ENCODE measurements around the gene RCOR1.
A peak's percentile ranks its signal among the peaks of the same experiment; 100 is the strongest.

Gene RCOR1

GRCh38 chr14:102770147-102771123 lies 178.0 kb downstream of the RCOR1 start:
- Mint-ChIP-seq H3K27ac (no peak overlapping the region), H3K4me3 (no peak overlapping the region)

DNA sequence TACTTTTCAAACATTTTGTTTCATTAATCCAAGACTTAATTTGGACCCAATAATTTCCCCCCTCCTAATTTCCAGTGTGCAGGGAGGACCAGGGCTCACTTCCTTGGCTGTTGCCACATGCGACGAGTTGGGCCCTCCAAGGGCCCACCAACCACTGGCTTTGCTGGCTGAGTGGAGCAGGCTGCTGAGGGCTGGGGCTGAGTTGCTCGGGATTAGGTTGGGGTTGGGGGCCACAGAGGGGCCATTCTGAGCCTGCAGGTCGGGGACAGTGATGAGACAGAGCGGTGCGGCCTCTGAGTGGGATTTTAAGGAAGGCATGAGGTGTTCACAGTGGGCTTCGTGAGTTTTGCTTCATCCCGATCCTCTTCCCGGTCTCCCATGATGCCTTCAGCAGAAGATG lies 178.7 kb downstream of the RCOR1 start:
- no peaks in the 10 kb centered on the region for H3K36me3 Mint-ChIP-seq
- no peaks in the 10 kb centered on the region for H3K27me3 Mint-ChIP-seq
- H3K27ac Mint-ChIP-seq = no peak overlapping the region

More at GRCh38 chr14:102770147-102771123, 178.0 kb downstream of the RCOR1 start:
- Mint-ChIP-seq H3K36me3 (no peaks in the 10 kb centered on the region), H3K9me3 (no peaks in the 10 kb centered on the region), H3K27me3 (no peaks in the 10 kb centered on the region), H3K4me1 (peaks cover 14% of the 10 kb centered on the region)

DNA sequence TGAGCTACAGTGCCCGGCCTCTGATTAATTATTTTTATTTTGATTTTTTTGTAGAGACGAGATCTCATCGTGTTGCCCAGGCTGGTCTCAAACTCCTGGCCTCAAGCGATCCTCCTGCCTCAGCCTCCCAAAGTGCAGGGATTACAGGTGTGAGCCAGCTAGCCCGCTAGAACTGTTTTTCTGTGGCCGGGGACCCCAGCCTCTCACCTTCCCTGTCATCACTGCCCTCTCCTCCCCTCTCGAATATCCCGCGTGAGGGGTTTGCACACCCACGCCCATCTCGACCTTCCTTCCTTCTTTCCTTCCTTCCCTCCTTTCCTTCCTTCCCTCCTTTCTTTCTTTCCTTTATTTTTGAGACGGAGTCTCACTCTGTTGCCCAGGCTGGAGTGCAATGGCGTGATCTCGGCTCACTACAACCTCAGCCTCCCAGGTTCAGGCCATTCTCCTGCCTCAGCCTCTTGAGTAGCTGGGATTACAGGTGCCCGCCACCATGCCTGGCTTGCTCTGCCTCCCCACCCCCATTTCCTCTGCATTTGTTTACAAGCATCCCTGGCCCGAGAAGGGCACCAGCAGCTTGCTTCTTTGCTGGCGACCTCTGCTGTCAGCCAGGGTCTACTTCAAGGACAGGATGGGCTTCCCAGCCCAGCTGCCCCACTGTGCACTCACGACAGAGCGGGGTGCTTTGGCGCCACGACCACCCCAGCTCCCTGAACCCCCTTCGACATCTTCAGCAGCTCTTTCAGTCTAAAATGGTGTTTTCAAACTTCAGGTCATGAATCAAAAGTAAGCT lies 180.5 kb downstream of the RCOR1 start:
- Mint-ChIP-seq H3K9me3 (no peaks in the 10 kb centered on the region), H3K27me3 (no peaks in the 10 kb centered on the region)

More for the DNA sequence above, 178.7 kb downstream of the RCOR1 start:
- Mint-ChIP-seq H3K9me3 (no peaks in the 10 kb centered on the region), H3K4me3 (no peak overlapping the region), H3K4me1 (peaks cover 14% of the 10 kb centered on the region)

DNA sequence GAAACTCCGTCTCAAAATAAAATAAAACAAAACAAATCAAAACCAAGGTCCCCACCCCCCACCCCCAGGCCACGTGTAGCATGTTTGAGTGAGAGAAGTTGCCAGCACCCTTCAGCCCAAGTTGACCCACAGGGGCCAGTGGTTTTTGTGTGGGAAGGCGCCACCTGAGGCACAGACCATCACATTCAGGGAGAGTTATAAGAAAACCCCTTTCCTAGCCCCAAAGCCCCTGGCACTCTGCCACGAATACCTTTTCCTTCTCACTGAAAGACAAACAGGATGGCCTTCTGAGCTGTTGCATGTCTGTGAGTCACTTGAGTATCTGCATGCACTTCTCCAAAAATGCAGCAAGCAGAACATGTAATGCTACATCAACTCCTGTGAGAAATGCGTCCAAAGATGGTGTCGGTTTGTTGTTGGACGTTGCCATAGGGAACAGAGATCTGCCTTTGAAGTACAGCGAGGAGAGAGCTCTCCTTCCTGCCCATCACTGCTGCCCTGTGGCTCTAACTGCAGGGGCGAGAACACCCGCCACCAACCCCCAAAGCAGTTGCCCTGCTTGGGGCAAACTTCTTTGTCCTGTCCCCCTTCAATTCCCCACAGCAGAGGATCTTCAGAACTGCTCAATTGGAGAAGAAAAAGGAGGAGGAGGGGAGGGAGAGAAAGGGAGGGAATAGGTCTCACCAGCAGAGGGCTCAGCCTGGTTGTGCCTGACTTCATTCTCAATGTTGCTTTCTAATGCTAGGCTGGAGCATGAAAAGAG lies 182.1 kb downstream of the RCOR1 start:
- peaks cover 8% of the 10 kb centered on the region for H3K36me3 Mint-ChIP-seq
- H3K4me1 Mint-ChIP-seq = peaks cover 32% of the 10 kb centered on the region
- H3K27ac Mint-ChIP-seq = peak overlapping the region; percentile 78
- no peaks in the 10 kb centered on the region for H3K9me3 Mint-ChIP-seq
- no peak overlapping the region for H3K4me3 Mint-ChIP-seq
- no peaks in the 10 kb centered on the region for H3K27me3 Mint-ChIP-seq

More for the DNA sequence above, 180.5 kb downstream of the RCOR1 start:
- no peaks in the 10 kb centered on the region for H3K36me3 Mint-ChIP-seq
- H3K4me3 Mint-ChIP-seq = no peak overlapping the region
- peaks cover 20% of the 10 kb centered on the region for H3K4me1 Mint-ChIP-seq
- H3K27ac Mint-ChIP-seq = no peak overlapping the region

GRCh38 chr14:102775855-102776760 lies 183.7 kb downstream of the RCOR1 start:
- Mint-ChIP-seq H3K36me3 (peaks cover 18% of the 10 kb centered on the region), H3K27me3 (no peaks in the 10 kb centered on the region), H3K27ac (peak overlapping the region; percentile 98), H3K4me3 (peak overlapping the region; percentile 82), H3K9me3 (no peaks in the 10 kb centered on the region), H3K4me1 (peaks cover 48% of the 10 kb centered on the region)

GRCh38 chr14:102776761-102777710 lies 184.6 kb downstream of the RCOR1 start, which contains the start of gene TRAF3:
Gene TRAF3, plus strand, starts transcription at chr14:102777449. Its CDS starts 92,753 bp downstream, at chr14:102870202.
- H3K27me3 Mint-ChIP-seq = no peaks in the 10 kb centered on the region
- peak within 1 kb of the TSS; percentile 98 for H3K27ac Mint-ChIP-seq
- H3K4me3 Mint-ChIP-seq = peak within 1 kb of the TSS; percentile 96
- peaks cover 50% of the 10 kb centered on the region for H3K4me1 Mint-ChIP-seq
- no peaks in the 10 kb centered on the region for H3K9me3 Mint-ChIP-seq
- H3K36me3 Mint-ChIP-seq = peaks cover 18% of the 10 kb centered on the region

- peak overlapping the region; percentile 96 for H3K4me3 Mint-ChIP-seq
- H3K36me3 Mint-ChIP-seq = peaks cover 18% of the 10 kb centered on the region
- H3K27ac Mint-ChIP-seq = peak overlapping the region; percentile 92
- H3K4me1 Mint-ChIP-seq = peaks cover 55% of the 10 kb centered on the region
- H3K27me3 Mint-ChIP-seq = no peaks in the 10 kb centered on the region
- H3K9me3 Mint-ChIP-seq = no peaks in the 10 kb centered on the region
These were observed 185.4 kb downstream of the RCOR1 start for GRCh38 chr14:102777711-102778337.

DNA sequence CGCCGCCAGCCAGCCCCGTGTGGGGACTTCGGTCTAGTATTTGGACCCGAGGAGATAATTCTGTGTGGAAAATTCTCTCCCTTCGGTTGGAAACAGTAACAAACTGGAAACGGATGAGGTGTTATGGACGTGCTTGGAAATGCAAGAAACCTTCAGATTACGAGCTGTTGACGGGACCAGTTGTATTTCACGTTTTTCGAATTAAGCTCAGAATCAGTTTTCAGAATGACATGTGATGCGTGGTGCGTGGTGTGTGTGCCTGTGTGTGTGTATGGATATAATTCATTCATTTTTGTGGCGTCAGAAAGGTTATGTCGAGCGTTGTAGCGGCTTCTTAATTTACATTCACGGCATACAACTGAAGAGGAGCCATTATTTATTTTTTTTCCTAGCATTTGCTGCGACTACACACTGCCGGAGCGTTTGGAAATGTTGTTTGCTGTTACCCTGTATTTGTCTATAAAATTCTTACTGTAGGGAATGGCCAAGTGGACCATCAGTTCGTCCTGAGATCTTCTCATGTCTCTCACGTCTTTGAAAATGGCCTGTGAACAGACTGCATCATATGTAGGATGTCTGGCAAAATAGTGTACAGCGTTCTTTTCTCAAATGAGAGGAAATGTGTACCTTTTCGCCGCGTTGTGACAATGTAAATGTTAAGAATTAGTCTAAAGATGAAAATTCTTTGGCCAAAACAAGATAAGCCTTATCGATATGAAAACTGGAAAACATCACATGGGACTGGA lies 186.1 kb downstream of the RCOR1 start:
- Mint-ChIP-seq H3K27ac (peak overlapping the region; percentile 92), H3K36me3 (peaks cover 18% of the 10 kb centered on the region), H3K4me1 (peaks cover 58% of the 10 kb centered on the region), H3K27me3 (no peaks in the 10 kb centered on the region), H3K9me3 (no peaks in the 10 kb centered on the region), H3K4me3 (peak overlapping the region; percentile 96)

- Mint-ChIP-seq H3K9me3 (no peaks in the 10 kb centered on the region), H3K27me3 (no peaks in the 10 kb centered on the region), H3K36me3 (peaks cover 18% of the 10 kb centered on the region), H3K4me1 (peaks cover 61% of the 10 kb centered on the region), H3K4me3 (peak overlapping the region; percentile 96), H3K27ac (peak overlapping the region; percentile 92)
These were observed 186.6 kb downstream of the RCOR1 start for GRCh38 chr14:102779084-102779462.

GRCh38 chr14:102779574-102780315 lies 187.3 kb downstream of the RCOR1 start:
- H3K4me1 Mint-ChIP-seq = peaks cover 59% of the 10 kb centered on the region
- peak overlapping the region; percentile 96 for H3K4me3 Mint-ChIP-seq
- peak overlapping the region; percentile 76 for H3K27ac Mint-ChIP-seq
- H3K9me3 Mint-ChIP-seq = no peaks in the 10 kb centered on the region
- no peaks in the 10 kb centered on the region for H3K27me3 Mint-ChIP-seq
- peaks cover 18% of the 10 kb centered on the region for H3K36me3 Mint-ChIP-seq
